HG02759 (cell line): Measurements from ENCODE around the gene CYP3A4.
A peak's percentile ranks its signal among the peaks of the same experiment; 100 is the strongest.
"Not testable (repeated sequence)": the region's sequence is repeated elsewhere in the genome, so short reads cannot be mapped to it uniquely, and the experiment has no call there.

Source experiments
- ATAC-seq: cut with Tn5 transposase; IDR thresholded peaks from one replicate; pipeline ENCODE4 v1.9.1; 2021; ENCODE audit warnings: mild to moderate bottlenecking, moderate library complexity; ENCODE audit not compliant: unreplicated experiment

Gene CYP3A4

GRCh38 chr7:99793443-99793842, 9.5 kb upstream of the CYP3A4 start:
- no peak for ATAC-seq

- ATAC-seq = no peak
Observed at GRCh38 chr7:99792967-99793366, 9.0 kb upstream of the CYP3A4 start.

- ATAC-seq = no peak
Observed at GRCh38 chr7:99791667-99792369, 7.8 kb upstream of the CYP3A4 start.

- no peak for ATAC-seq
Observed at GRCh38 chr7:99791021-99791420, 7.0 kb upstream of the CYP3A4 start.

- no peak for ATAC-seq
Observed at GRCh38 chr7:99790407-99790806, 6.4 kb upstream of the CYP3A4 start.

- no peak for ATAC-seq
Observed at GRCh38 chr7:99789441-99790070, 5.6 kb upstream of the CYP3A4 start.

- no peak for ATAC-seq
Observed at GRCh38 chr7:99788554-99788953, 4.6 kb upstream of the CYP3A4 start.

GRCh38 chr7:99786726-99787335, 2.8 kb upstream of the CYP3A4 start:
- no peak for ATAC-seq

GRCh38 chr7:99785654-99786053, 1.7 kb upstream of the CYP3A4 start:
- not testable (repeated sequence) for ATAC-seq

GRCh38 chr7:99782012-99782953, 1.7 kb downstream of the CYP3A4 start:
- ATAC-seq = no peak

GRCh38 chr7:99780588-99780987, 3.4 kb downstream of the CYP3A4 start:
- ATAC-seq = no peak

- no peak for ATAC-seq
Observed at GRCh38 chr7:99779949-99780348, 4.0 kb downstream of the CYP3A4 start.

- ATAC-seq = no peak
Observed at GRCh38 chr7:99778880-99779279, 5.1 kb downstream of the CYP3A4 start.

GRCh38 chr7:99773395-99773794, 10.6 kb downstream of the CYP3A4 start:
- not testable (repeated sequence) for ATAC-seq

GRCh38 chr7:99772565-99772964, 11.4 kb downstream of the CYP3A4 start:
- no peak for ATAC-seq

GRCh38 chr7:99769494-99769893, 14.5 kb downstream of the CYP3A4 start:
- ATAC-seq = not testable (repeated sequence)

GRCh38 chr7:99768471-99768870, 15.5 kb downstream of the CYP3A4 start:
- no peak for ATAC-seq

GRCh38 chr7:99767662-99768061, 16.3 kb downstream of the CYP3A4 start:
- peak; percentile 80 for ATAC-seq

GRCh38 chr7:99766484-99767099, 17.4 kb downstream of the CYP3A4 start:
- no peak for ATAC-seq

- ATAC-seq = no peak
Observed at GRCh38 chr7:99764478-99764877, 19.5 kb downstream of the CYP3A4 start.
